ENCODE results near the gene AUH. TPM values are rescaled to one million over a fixed set of nuclear protein-coding genes. Genes with fewer than 3 reads are reported as not detected.

The AUH gene
- total RNA-seq, 1 experiment from 2014 or later, result 21.7 TPM

- Histone ChIP-seq H4K5ac (ENCODE audit: insufficient read length, low read depth, low read length) (no peak overlapping the region), H3K23ac (ENCODE audit: insufficient read length, low read depth, low read length) (no peak overlapping the region), H3K79me2 (ENCODE audit: insufficient read depth, low read length) (no peaks in the 10 kb centered on the region), H2AK5ac (ENCODE audit: insufficient read length, low read length) (no peak overlapping the region), H3K9me3 (ENCODE audit: control insufficient read depth, low read depth, low read length) (no peaks in the 10 kb centered on the region), H3K56ac (ENCODE audit: insufficient read length, low read depth, low read length) (no peak overlapping the region), H3K9ac (ENCODE audit: extremely low read depth, insufficient read length, low read length) (no peak overlapping the region), H3K4ac (ENCODE audit: low read depth, low read length) (no peak overlapping the region), H3K27me3 (ENCODE audit: insufficient read depth, low read length) (no peaks in the 10 kb centered on the region), H2BK15ac (ENCODE audit: low read depth, low read length) (no peak overlapping the region), H3K23me2 (ENCODE audit: insufficient read length, low read depth, low read length, poor library complexity, severe bottlenecking) (no peaks in the 10 kb centered on the region), H3K18ac (ENCODE audit: insufficient read length, low read depth, low read length) (no peak overlapping the region), H3T11ph (ENCODE audit: low read length) (no peak overlapping the region), H4K8ac (replicated peaks; ENCODE audit: insufficient read length, low read depth, low read length) (no peak overlapping the region), H2BK12ac (ENCODE audit: insufficient read length, low read depth, low read length) (no peak overlapping the region), H2AFZ (ENCODE audit: low read length) (no peak overlapping the region), H3K4me2 (ENCODE audit: insufficient read depth, insufficient read length, low read length) (no peak overlapping the region), H2BK120ac (ENCODE audit: low read depth, low read length, poor library complexity, severe bottlenecking) (no peak overlapping the region), H3K4me1 (ENCODE audit: insufficient read depth, low read length) (no peaks in the 10 kb centered on the region), H4K91ac (ENCODE audit: insufficient read length, low read depth, low read length) (no peak overlapping the region), H2BK5ac (ENCODE audit: insufficient read length, low read length) (no peak overlapping the region), H3K27ac (ENCODE audit: insufficient read length, low read depth, low read length) (no peak overlapping the region), H3K79me1 (ENCODE audit: insufficient read depth, low read depth, low read length, poor library complexity, severe bottlenecking) (no peaks in the 10 kb centered on the region), H4K20me1 (ENCODE audit: control insufficient read depth, insufficient read depth, insufficient read length) (no peaks in the 10 kb centered on the region), H2BK20ac (ENCODE audit: low read depth, low read length, poor library complexity, severe bottlenecking) (no peak overlapping the region), H3K14ac (ENCODE audit: insufficient read depth, low read length) (no peak overlapping the region)
- Mint-ChIP-seq H3K27ac (no peak overlapping the region), H3K4me1 (no peaks in the 10 kb centered on the region), H3K27me3 (ENCODE audit: low read depth) (no peaks in the 10 kb centered on the region; the same call in 1 of the 2 replicates), H3K36me3 (ENCODE audit: insufficient read depth in 1 of 3, low read depth in 3 of 3) (no peaks in the 10 kb centered on the region; a peak in 1 of 7 replicates), H3K4me3 (no peak overlapping the region), H3K9me3 (no peaks in the 10 kb centered on the region)
- no CpG with 5 or more reads among the region's 4 CpGs for WGBS (ENCODE audit: extremely low coverage, insufficient read length, low lambda C conversion rate)
- no peak for DNase-seq
- no peak for TF ChIP-seq CTCF (conservative IDR thresholded peaks at IDR 0.05)
Measured at GRCh38 chr9:91395106-91395552, 33.4 kb upstream of the AUH start.
